Measurements from ENCODE around the gene SEPTIN10. TPM values are rescaled to one million over a fixed set of nuclear protein-coding genes. Genes with fewer than 3 reads are reported as not detected.
A peak's percentile ranks its signal among the peaks of the same experiment; 100 is the strongest.

SEPTIN10 gene
- total RNA-seq, 1 experiment from 2014 or later = 92.5 TPM

GRCh38 chr2:109648041-109648527 is 34.3 kb upstream of the SEPTIN10 start:
- Histone ChIP-seq H3K4me1 (ENCODE audit: insufficient read depth, low read length) (no peaks in the 10 kb centered on the region; the same call in 1 of the 2 replicates), H2BK20ac (ENCODE audit: low read depth, low read length, poor library complexity, severe bottlenecking) (no peak overlapping the region), H2AK5ac (ENCODE audit: insufficient read length, low read length) (no peak overlapping the region), H2BK5ac (ENCODE audit: insufficient read length, low read length) (no peak overlapping the region), H2BK12ac (ENCODE audit: insufficient read length, low read depth, low read length) (no peak overlapping the region), H2BK120ac (ENCODE audit: low read depth, low read length, poor library complexity, severe bottlenecking) (no peak overlapping the region), H3K23me2 (ENCODE audit: insufficient read length, low read depth, low read length, poor library complexity, severe bottlenecking) (no peaks in the 10 kb centered on the region), H2BK15ac (ENCODE audit: low read depth, low read length) (no peak overlapping the region), H3K23ac (ENCODE audit: insufficient read length, low read depth, low read length) (no peak overlapping the region), H3K79me2 (ENCODE audit: insufficient read depth, low read length) (no peaks in the 10 kb centered on the region), H3K79me1 (ENCODE audit: insufficient read depth, low read depth, low read length, poor library complexity, severe bottlenecking) (no peaks in the 10 kb centered on the region), H4K20me1 (ENCODE audit: control insufficient read depth, insufficient read depth, insufficient read length) (no peaks in the 10 kb centered on the region), H3K27ac (ENCODE audit: insufficient read length, low read depth, low read length) (no peak overlapping the region), H3K4me2 (ENCODE audit: insufficient read depth, insufficient read length, low read length) (no peak overlapping the region), H3K9ac (ENCODE audit: extremely low read depth, insufficient read length, low read length) (no peak overlapping the region), H3K9me3 (ENCODE audit: control insufficient read depth, low read depth, low read length) (no peaks in the 10 kb centered on the region), H2AFZ (ENCODE audit: low read length) (no peak overlapping the region), H3K56ac (ENCODE audit: insufficient read length, low read depth, low read length) (no peak overlapping the region), H4K91ac (ENCODE audit: insufficient read length, low read depth, low read length) (no peak overlapping the region), H3K27me3 (ENCODE audit: insufficient read depth, low read length) (no peaks in the 10 kb centered on the region), H4K8ac (replicated peaks; ENCODE audit: insufficient read length, low read depth, low read length) (no peak overlapping the region), H3T11ph (ENCODE audit: low read length) (no peak overlapping the region), H3K14ac (ENCODE audit: insufficient read depth, low read length) (peak overlapping the region; percentile 60; the same call in 1 of the 2 replicates), H4K5ac (ENCODE audit: insufficient read length, low read depth, low read length) (no peak overlapping the region), H3K18ac (ENCODE audit: insufficient read length, low read depth, low read length) (peak overlapping the region; percentile 29), H3K4ac (ENCODE audit: low read depth, low read length) (no peak overlapping the region)
- no peaks in the 10 kb centered on the region for H3K27me3 Mint-ChIP-seq (ENCODE audit: low read depth)
- DNase-seq = no peak
- TF ChIP-seq CTCF (conservative IDR thresholded peaks at IDR 0.05) = no peak
- peak overlapping the region in 1 of 3 experiments; percentile 23; a peak in 2 of 7 replicates for H3K27ac Mint-ChIP-seq
- H3K4me3 Mint-ChIP-seq = no peak overlapping the region
- H3K9me3 Mint-ChIP-seq = no peaks in the 10 kb centered on the region
- WGBS (ENCODE audit: extremely low coverage, insufficient read length, low lambda C conversion rate) = no CpG with 5 or more reads among the region's 8 CpGs
- no peaks in the 10 kb centered on the region for H3K36me3 Mint-ChIP-seq (ENCODE audit: insufficient read depth in 1 of 3, low read depth in 3 of 3)
- peaks cover 25 to 32% of the 10 kb centered on the region in 2 experiments for H3K4me1 Mint-ChIP-seq
